GM12875 (cell line): ENCODE measurements around the gene SLC6A7.

Experiments used
- H3K4me3 ChIP-seq: one replicate; pipeline ENCODE4 v1.5.1; 2011; ENCODE audit warnings: low read depth, low read length, control low read depth
- TF ChIP-seq, protein P1 (sequence below): IDR thresholded peaks from 2 replicates; pipeline ENCODE4 v1.5.1; 2011; ENCODE audit warnings: low read depth, mild to moderate bottlenecking, control low read depth, inconsistent platforms, low read length, moderate library complexity, borderline replicate concordance; ENCODE audit not compliant: insufficient read depth

The SLC6A7 gene

DNA sequence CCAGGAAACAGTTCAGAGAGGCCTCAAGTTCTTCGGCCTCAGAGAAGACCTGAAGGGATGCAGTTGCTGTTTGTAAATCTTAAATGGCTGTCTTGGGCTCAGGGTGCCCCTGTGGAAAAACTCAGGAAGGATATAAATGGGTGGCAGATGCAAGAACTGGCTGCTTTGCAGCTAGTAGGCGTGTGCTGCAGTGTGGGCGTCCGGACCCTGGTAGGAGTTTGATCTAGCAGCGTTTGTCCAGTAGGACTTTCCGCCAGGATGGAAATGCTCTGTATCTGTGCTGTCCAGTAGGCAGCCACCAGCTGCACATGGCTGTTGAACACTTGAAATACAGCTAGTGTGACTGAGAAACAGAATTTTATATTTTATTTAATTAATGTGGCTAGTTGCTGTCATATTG lies 15.6 kb upstream of the SLC6A7 start:
- TF ChIP-seq, protein P1, sequence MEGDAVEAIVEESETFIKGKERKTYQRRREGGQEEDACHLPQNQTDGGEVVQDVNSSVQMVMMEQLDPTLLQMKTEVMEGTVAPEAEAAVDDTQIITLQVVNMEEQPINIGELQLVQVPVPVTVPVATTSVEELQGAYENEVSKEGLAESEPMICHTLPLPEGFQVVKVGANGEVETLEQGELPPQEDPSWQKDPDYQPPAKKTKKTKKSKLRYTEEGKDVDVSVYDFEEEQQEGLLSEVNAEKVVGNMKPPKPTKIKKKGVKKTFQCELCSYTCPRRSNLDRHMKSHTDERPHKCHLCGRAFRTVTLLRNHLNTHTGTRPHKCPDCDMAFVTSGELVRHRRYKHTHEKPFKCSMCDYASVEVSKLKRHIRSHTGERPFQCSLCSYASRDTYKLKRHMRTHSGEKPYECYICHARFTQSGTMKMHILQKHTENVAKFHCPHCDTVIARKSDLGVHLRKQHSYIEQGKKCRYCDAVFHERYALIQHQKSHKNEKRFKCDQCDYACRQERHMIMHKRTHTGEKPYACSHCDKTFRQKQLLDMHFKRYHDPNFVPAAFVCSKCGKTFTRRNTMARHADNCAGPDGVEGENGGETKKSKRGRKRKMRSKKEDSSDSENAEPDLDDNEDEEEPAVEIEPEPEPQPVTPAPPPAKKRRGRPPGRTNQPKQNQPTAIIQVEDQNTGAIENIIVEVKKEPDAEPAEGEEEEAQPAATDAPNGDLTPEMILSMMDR = no peak
- H3K4me3 ChIP-seq = no peak overlapping the region

DNA sequence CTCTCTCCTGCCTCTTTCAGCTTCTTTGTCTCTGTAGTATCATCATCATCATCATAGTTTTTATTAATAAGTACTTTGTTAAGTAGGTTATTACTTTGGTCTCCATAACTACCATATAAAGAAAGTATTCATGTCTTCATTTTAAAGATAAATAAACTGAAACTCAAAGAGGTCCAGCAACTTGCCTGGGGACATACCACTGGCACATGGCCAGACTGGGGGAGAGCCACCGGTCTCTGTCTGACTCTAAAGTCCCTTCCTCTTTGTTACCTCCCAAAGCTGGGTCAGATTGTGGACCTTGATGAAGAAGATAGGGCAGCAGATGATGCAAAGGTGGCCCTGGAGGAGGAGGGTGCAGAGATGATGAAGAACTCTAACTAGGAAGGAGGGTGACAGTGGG lies 14.8 kb upstream of the SLC6A7 start:
- no peak overlapping the region for H3K4me3 ChIP-seq
- TF ChIP-seq, protein P1 = no peak

DNA sequence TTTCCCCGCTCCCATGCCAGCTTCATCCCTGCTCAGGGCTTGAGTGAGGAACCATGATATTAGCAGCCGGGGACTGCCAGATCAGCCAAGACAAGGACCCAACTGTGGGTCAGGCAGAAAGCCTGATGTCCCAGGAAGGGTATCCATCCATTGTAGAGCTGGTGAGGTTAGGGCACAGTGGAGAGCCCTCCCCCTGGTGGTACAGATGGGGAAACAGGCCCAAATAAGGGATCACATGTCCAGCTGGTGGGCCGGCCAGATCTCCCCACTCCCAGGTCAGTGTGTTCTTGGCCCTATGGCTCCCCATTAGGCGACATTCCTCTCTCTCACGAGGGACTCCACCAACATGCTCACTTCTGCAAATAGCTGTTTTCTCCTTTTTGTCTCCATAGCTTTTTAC lies 14.3 kb upstream of the SLC6A7 start:
- TF ChIP-seq, protein P1 = peak; percentile 56
- H3K4me3 ChIP-seq = no peak overlapping the region

DNA sequence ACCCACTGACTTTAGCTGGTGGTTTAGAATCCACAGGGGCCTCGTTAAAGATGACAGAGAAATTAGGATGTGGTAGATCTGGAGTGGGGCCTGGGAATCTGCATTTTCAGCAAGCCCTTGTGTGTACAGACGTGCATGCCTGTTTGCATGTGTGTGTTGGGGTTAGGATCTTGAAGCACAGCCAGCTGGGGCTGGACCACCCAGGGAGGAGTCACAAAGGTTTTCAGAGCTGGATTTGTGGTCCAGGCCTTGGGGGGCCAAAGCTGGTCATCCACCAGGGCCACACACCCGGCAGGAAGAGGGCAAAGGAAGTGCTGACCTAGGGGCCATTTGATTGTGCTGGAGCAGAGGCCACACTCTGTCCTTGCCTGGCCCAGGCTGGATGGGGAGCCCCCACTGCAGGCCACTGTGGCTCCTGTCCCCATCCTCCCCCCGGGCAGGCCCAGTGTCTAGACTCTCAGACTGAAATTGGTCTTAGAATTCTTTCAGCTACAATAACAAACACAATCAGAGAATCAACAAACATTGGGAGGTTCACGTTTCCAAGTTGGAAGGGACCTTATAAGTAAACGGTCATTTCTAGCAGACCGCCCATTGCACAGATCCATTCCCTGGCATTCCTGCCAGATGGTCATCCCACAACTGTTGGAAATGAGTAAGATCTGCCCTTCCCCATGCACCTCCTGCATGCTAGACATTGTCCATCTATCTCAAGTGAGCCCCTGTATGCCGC lies 13.0 kb upstream of the SLC6A7 start:
- no peak overlapping the region for H3K4me3 ChIP-seq
- TF ChIP-seq, protein P1 = no peak

DNA sequence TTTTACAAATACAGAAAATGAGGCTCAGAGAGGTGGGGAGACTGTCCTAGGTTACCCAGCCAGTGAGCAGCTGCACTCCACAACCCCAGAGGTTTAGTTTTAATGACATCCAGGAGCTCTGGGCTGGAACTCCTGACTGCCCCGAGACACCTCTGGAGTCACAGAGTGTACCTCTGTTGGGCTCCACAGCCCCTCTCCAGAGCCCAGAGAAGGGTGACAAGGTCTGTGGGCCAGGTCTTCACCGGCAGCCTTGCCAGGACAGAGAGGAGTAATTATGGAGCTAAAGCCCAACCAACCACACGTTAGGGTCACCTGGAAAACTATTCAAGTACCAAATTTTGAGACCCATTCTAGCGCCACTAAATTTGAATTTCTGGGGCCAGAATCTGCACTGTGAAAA lies 12.1 kb upstream of the SLC6A7 start:
- H3K4me3 ChIP-seq = no peak overlapping the region
- TF ChIP-seq, protein P1 = no peak

DNA sequence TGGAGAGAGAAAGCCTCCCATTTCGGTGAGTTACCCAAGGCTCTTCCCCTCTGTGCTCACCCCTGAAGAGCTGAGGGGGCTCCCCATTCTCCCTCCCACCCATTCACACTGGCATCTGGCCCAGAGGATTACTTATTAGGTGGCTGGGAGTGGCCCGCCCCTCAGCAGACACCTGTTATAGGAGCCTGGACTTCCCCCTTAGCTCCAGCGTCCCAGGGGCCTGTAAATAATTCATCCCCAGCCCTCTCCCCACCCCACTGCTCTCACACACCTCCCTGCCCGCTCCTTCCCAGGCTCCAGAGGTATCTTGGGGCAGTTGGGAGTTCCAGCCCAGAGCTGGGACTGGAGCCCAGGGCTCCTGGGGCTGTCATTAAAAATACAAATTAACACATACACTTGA lies 11.6 kb upstream of the SLC6A7 start:
- TF ChIP-seq, protein P1 = no peak
- no peak overlapping the region for H3K4me3 ChIP-seq

DNA sequence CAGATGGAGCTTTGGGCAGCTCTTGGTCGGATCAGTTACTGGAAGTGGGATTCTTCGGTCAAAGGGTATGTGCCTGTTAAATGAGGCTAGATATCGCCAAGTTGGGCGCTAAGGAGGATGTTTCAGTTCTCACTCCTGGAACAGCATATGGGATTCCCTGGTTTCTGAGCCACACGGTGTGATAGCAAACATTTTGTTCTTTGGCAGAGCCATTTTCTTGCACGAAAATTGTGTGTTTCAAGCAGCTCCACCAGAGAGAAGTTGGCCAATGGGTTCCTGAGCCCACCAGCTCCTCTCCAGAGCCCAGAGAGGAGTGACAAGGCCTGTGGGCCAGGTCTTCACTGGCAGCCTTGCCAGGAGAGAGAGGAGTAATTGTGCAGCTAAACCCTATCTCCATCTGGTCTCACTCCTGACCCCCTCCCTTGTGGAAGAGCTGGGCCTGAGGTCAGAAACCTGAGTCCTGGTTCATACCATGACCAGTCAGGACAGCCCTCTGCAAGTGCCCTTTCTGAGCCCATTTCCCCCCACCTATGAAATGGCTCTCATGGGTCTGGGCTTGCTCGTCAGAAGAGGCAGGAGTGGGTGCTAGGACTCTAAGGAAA lies 10.7 kb upstream of the SLC6A7 start:
- TF ChIP-seq, protein P1 = no peak
- H3K4me3 ChIP-seq = no peak overlapping the region
